ENCODE results near the gene C9orf72. TPM values are rescaled to one million over a fixed set of nuclear protein-coding genes. Genes with fewer than 3 reads are reported as not detected.
A peak's percentile ranks its signal among the peaks of the same experiment; 100 is the strongest.

C9orf72 gene
- total and polyA plus RNA-seq, 2 of the 13 experiments (the other 11 are each of a cell fraction or from before 2014, with no cell fraction given): 3.1 to 5.9 TPM

DNA sequence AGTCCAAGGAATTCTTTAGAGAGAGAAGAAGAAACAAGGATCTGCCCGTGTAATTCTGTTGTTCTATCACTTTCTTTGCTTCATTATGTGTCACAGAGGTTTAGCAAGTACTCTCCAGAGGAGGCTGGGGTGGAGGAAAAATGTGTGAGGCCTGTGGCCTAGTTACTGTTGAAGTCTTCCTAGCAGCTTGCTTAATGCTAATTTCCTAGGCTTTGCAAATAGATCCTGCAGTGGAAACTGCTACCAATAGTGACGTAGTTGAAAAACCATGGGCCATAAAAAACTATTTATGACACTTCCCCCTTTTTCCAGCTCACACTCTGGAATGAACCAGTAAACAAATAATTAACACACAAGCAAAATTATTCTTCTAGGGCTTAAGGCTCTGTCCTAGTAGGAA is 27.0 kb upstream of the C9orf72 start:
- in situ Hi-C loops (cut with HindIII; ENCODE audit: extremely low pct_ligation_motif_present, low pct_unique_long_range_greater_than_20kb): no loop called here
- Histone ChIP-seq H3K9me3 (ENCODE audit: low read length) (no peaks in the 10 kb centered on the region), H3K4me2 (ENCODE audit: low read depth, low read length) (no peak overlapping the region), H3K9ac (ENCODE audit: insufficient read depth, low read depth, low read length) (no peak overlapping the region), H3K36me3 (replicated peaks in 1 of 2; ENCODE audit: control insufficient read depth in 1 of 2, insufficient read depth in 2 of 2, low read length in 2 of 2) (no peaks in the 10 kb centered on the region), H3K4me1 (ENCODE audit: insufficient read depth, low read length) (no peaks in the 10 kb centered on the region), H3K27me3 (ENCODE audit: control insufficient read depth in 1 of 2, insufficient read depth in 2 of 2, low read length in 2 of 2) (no peaks in the 10 kb centered on the region), H4K20me1 (ENCODE audit: insufficient read depth, low read length) (no peaks in the 10 kb centered on the region), H3K4me3 (replicated peaks in 1 of 3; ENCODE audit: insufficient read depth in 1 of 3, low read depth in 2 of 3, low read length in 3 of 3) (no peak overlapping the region), H2AFZ (ENCODE audit: low read length) (no peak overlapping the region), H3K27ac (ENCODE audit: extremely low read length, insufficient read depth, low read length) (no peak overlapping the region), H3K79me2 (ENCODE audit: insufficient read depth, low read length) (no peaks in the 10 kb centered on the region)
- ChIA-PET CTCF (ENCODE audit: low intra/inter-chr PET ratio, low total read pairs) (no interaction called here), POLR2A (no interaction called here)
- ATAC-seq: no peak
- no peak for DNase-seq (ENCODE audit: low spot score)
- TF ChIP-seq CREB1 (IDR thresholded peaks at IDR 0.05) (peak; percentile 58; the same call in 1 of the 2 replicates), CREB1 (CRISPR knock-in tag; IDR thresholded peaks at IDR 0.05) (no peak), ISL2 (CRISPR knock-in tag; IDR thresholded peaks at IDR 0.05) (no peak)
- 4% methylated on average over 2 of the region's 2 CpGs for WGBS (ENCODE audit: low lambda C conversion rate)
- intact Hi-C loops (cut with micrococcal nuclease; ENCODE audit: unreplicated experiment): no loop called here
- no TSS peak for BruUV-seq (replicated peaks)
- no peak for FAIRE-seq

DNA sequence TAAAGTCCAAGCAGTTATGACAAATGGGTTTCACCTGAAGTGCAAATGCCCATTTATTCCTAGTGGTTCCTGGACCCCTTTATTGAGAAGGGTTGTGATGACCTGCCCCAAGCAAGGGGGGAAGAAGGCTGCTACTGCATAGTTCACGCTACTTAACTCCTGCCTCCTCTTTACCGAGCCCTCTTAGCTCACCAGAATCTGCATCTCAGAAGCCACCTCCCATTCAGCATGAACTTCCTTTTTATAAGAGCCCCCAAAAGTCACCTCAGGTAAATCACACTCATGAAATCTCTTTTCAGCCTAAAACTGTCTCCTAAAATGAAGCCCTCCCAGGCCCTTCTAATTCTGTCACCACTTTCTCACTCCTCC is 26.6 kb upstream of the C9orf72 start:
- DNase-seq (ENCODE audit: low spot score) (no peak), FAIRE-seq (no peak), ATAC-seq (no peak)
- no peak overlapping the region for H3K27ac ChIP-seq (ENCODE audit: extremely low read length, insufficient read depth, low read length)
- H3K4me3 ChIP-seq (replicated peaks in 1 of 3; ENCODE audit: insufficient read depth in 1 of 3, low read depth in 2 of 3, low read length in 3 of 3): no peak overlapping the region
- H3K9me3 ChIP-seq (ENCODE audit: low read length): no peaks in the 10 kb centered on the region
- H3K36me3 ChIP-seq (replicated peaks in 1 of 2; ENCODE audit: control insufficient read depth in 1 of 2, insufficient read depth in 2 of 2, low read length in 2 of 2): no peaks in the 10 kb centered on the region
- ChIA-PET POLR2A (no interaction called here), CTCF (ENCODE audit: low intra/inter-chr PET ratio, low total read pairs) (no interaction called here)
- no TSS peak for BruUV-seq (replicated peaks)
- intact Hi-C loops (cut with micrococcal nuclease; ENCODE audit: unreplicated experiment) (no loop called here), in situ Hi-C loops (cut with HindIII; ENCODE audit: extremely low pct_ligation_motif_present, low pct_unique_long_range_greater_than_20kb) (no loop called here)
- H3K79me2 ChIP-seq (ENCODE audit: insufficient read depth, low read length): no peaks in the 10 kb centered on the region
- H3K9ac ChIP-seq (ENCODE audit: insufficient read depth, low read depth, low read length): no peak overlapping the region
- 30% methylated on average over 2 of the region's 2 CpGs for WGBS (ENCODE audit: low lambda C conversion rate)
- no peaks in the 10 kb centered on the region for H4K20me1 ChIP-seq (ENCODE audit: insufficient read depth, low read length)
- no peak overlapping the region for H2AFZ ChIP-seq (ENCODE audit: low read length)
- no peaks in the 10 kb centered on the region for H3K4me1 ChIP-seq (ENCODE audit: insufficient read depth, low read length)
- no peak overlapping the region for H3K4me2 ChIP-seq (ENCODE audit: low read depth, low read length)
- TF ChIP-seq, protein P1, sequence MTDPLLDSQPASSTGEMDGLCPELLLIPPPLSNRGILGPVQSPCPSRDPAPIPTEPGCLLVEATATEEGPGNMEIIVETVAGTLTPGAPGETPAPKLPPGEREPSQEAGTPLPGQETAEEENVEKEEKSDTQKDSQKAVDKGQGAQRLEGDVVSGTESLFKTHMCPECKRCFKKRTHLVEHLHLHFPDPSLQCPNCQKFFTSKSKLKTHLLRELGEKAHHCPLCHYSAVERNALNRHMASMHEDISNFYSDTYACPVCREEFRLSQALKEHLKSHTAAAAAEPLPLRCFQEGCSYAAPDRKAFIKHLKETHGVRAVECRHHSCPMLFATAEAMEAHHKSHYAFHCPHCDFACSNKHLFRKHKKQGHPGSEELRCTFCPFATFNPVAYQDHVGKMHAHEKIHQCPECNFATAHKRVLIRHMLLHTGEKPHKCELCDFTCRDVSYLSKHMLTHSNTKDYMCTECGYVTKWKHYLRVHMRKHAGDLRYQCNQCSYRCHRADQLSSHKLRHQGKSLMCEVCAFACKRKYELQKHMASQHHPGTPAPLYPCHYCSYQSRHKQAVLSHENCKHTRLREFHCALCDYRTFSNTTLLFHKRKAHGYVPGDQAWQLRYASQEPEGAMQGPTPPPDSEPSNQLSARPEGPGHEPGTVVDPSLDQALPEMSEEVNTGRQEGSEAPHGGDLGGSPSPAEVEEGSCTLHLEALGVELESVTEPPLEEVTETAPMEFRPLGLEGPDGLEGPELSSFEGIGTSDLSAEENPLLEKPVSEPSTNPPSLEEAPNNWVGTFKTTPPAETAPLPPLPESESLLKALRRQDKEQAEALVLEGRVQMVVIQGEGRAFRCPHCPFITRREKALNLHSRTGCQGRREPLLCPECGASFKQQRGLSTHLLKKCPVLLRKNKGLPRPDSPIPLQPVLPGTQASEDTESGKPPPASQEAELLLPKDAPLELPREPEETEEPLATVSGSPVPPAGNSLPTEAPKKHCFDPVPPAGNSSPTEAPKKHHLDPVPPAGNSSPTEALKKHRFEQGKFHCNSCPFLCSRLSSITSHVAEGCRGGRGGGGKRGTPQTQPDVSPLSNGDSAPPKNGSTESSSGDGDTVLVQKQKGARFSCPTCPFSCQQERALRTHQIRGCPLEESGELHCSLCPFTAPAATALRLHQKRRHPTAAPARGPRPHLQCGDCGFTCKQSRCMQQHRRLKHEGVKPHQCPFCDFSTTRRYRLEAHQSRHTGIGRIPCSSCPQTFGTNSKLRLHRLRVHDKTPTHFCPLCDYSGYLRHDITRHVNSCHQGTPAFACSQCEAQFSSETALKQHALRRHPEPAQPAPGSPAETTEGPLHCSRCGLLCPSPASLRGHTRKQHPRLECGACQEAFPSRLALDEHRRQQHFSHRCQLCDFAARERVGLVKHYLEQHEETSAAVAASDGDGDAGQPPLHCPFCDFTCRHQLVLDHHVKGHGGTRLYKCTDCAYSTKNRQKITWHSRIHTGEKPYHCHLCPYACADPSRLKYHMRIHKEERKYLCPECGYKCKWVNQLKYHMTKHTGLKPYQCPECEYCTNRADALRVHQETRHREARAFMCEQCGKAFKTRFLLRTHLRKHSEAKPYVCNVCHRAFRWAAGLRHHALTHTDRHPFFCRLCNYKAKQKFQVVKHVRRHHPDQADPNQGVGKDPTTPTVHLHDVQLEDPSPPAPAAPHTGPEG (CRISPR knock-in tag; IDR thresholded peaks at IDR 0.05): no peak
- no peak for TF ChIP-seq U2AF2 (IDR thresholded peaks at IDR 0.05; ENCODE audit: low read depth, low read length)
- no peak for TF ChIP-seq ZBTB20 (CRISPR knock-in tag; IDR thresholded peaks at IDR 0.05; ENCODE audit: borderline replicate concordance, low read depth)
- TF ChIP-seq, protein P2, sequence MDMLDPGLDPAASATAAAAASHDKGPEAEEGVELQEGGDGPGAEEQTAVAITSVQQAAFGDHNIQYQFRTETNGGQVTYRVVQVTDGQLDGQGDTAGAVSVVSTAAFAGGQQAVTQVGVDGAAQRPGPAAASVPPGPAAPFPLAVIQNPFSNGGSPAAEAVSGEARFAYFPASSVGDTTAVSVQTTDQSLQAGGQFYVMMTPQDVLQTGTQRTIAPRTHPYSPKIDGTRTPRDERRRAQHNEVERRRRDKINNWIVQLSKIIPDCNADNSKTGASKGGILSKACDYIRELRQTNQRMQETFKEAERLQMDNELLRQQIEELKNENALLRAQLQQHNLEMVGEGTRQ (IDR thresholded peaks at IDR 0.05; ENCODE audit: low read depth, low read length): no peak
- TF ChIP-seq, protein P2 (CRISPR knock-in tag; IDR thresholded peaks at IDR 0.05; ENCODE audit: borderline replicate concordance): no peak
- H3K27me3 ChIP-seq (ENCODE audit: control insufficient read depth in 1 of 2, insufficient read depth in 2 of 2, low read length in 2 of 2): no peaks in the 10 kb centered on the region

Data from HepG2 (cell line).